Large intestine (tissue), 3 donors: Measurements from ENCODE around the gene NRG2. TPM values are rescaled to one million over a fixed set of nuclear protein-coding genes. Genes with fewer than 3 reads are reported as not detected.

ENCODE experiments used
- DNase-seq, 2 donors: peaks; one replicate each; pipeline versions ENCODE4 v3.0.0 to v3.0.0-alpha.2; 2013
- H3K27ac ChIP-seq: one replicate; pipeline ENCODE4 v1.5.1; 2013; ENCODE audit warnings: low read length
- H3K27me3 ChIP-seq: 2 replicates; pipeline ENCODE4 v1.6.1; 2013; ENCODE audit warnings: low read length; ENCODE audit not compliant: control insufficient read depth, insufficient read depth
- H3K36me3 ChIP-seq: 2 replicates; pipeline ENCODE4 v1.6.1; 2013; ENCODE audit warnings: low read length; ENCODE audit not compliant: control insufficient read depth, insufficient read depth
- H3K4me1 ChIP-seq: one replicate; pipeline ENCODE4 v1.6.1; 2013; ENCODE audit warnings: low read length; ENCODE audit not compliant: control insufficient read depth, insufficient read depth
- H3K4me3 ChIP-seq: one replicate; pipeline ENCODE4 v1.5.1; 2013; ENCODE audit warnings: low read length
- H3K9me3 ChIP-seq: one replicate; pipeline ENCODE4 v1.6.1; 2013; ENCODE audit warnings: mild to moderate bottlenecking, low read depth, low read length, moderate library complexity; ENCODE audit not compliant: control insufficient read depth
- WGBS: methylation state at CpG from one replicate; pipeline ENCODE4 v1.1.5; 2013; ENCODE audit warnings: low lambda C conversion rate; ENCODE audit not compliant: insufficient coverage; 5-methylcytosine and 5-hydroxymethylcytosine counted together
- polyA plus RNA-seq: library from polyadenylated mRNA; unstranded; fragments of 120-200 nt; gene quantifications from one replicate; pipeline ENCODE4 v1.2.1, GENCODE V29; 2013

Gene NRG2
- polyA plus RNA-seq, 1 donor, result 1.1 TPM

- H3K4me3 ChIP-seq, result no peak overlapping the region
- WGBS, result no CpG with 5 or more reads among the region's 9 CpGs
- H3K27me3 ChIP-seq, result peaks cover 13% of the 10 kb centered on the region
- H3K36me3 ChIP-seq, result no peaks in the 10 kb centered on the region
- no peaks in the 10 kb centered on the region for H3K4me1 ChIP-seq
- H3K9me3 ChIP-seq, result no peaks in the 10 kb centered on the region
- DNase-seq, result no peak
- H3K27ac ChIP-seq, result no peak overlapping the region
These were observed 117.2 kb downstream of the NRG2 start for GRCh38 chr5:139925650-139926640.

DNA sequence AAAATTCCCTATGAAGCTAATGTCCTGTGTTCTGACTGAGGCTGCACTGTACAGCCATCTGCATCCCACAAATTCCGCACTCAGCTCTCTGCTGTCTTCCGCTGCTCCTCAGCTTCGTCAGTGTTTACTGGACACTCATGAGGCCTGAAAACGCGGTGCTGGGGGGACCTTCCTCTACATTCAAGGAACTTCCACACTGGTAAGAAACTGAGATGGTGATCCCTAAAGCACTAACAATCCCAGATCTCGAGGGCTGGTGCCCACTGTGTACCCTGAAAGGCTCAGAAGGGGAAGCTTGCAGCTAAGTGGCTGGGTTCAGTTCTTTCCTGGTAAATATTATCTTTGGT, 117.9 kb downstream of the NRG2 start:
- no CpG with 5 or more reads among the region's 6 CpGs for WGBS
- Histone ChIP-seq H3K36me3 (no peaks in the 10 kb centered on the region), H3K27me3 (peaks cover 14% of the 10 kb centered on the region), H3K4me1 (no peaks in the 10 kb centered on the region), H3K27ac (no peak overlapping the region), H3K9me3 (no peaks in the 10 kb centered on the region), H3K4me3 (no peak overlapping the region)
- no peak for DNase-seq

DNA sequence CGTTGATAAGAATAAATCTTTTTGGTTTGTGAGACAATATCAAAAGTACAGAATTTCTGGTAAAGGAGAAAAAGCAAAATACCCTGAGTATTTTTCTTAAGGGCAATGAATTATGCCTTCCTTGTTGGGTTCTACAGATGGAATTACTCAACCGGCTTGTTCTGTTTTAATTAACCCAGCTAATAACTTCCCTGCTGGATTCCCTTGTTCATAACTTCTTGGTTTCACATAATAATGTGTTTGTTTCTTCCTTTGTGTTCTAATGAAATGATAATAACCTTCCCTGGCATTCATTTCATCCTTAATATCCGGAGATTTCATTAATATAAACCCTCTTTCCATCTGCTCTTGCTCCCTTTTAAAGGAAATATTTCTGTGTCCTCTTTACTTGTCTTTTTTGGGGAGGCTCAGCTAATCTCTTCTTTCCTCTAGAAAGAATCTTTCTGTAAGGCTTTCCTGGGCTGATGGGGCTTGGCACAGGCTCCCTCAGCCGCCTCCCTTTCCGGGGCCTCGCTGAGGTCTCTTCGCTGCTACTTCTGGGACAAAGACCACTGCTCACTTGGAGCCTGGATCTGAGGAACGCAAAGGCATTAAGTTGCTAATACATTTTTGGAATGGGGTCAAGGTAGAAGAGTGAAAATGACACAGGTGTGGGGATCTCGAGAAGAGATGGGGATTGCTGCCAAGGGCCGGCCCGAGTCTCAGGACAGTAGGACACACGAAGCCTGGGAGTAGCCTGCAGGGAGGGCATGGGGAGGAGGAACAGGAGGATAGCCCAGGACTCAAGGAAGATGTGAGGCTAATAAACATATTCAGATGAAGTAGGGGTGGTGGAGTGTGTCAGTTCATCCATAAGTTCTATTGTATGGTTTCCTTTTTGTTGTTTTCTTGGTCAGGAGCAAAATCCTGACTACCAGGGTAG, 118.5 kb downstream of the NRG2 start:
- peak in 1 of 2 donors; percentile 17 for DNase-seq
- Histone ChIP-seq H3K27me3 (peaks cover 8% of the 10 kb centered on the region), H3K36me3 (no peaks in the 10 kb centered on the region), H3K9me3 (no peaks in the 10 kb centered on the region), H3K27ac (no peak overlapping the region), H3K4me1 (no peaks in the 10 kb centered on the region), H3K4me3 (no peak overlapping the region)
- 72% methylated on average over 3 of the region's 12 CpGs for WGBS

DNA sequence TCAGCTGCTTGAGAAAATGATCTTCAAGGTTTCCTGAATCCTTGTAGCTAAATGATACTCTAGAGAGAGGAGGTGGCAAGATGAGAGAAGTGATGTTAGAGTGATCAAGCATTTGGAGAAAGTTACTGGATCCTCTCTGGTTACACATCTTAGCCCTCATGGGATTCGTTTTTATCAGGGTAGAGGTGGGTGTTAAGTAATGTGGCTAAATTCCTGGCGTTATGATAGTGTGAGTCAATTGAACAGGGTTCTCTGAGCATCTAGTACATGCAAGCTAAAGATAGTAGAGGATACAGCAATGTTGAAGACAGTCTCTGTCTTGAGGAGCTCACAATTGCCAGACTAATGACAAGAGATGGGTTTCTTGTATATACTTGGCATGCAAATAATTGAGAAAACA, 123.8 kb downstream of the NRG2 start:
- Histone ChIP-seq H3K27ac (no peak overlapping the region), H3K27me3 (peaks cover 7% of the 10 kb centered on the region), H3K4me3 (no peak overlapping the region), H3K9me3 (no peaks in the 10 kb centered on the region), H3K4me1 (no peaks in the 10 kb centered on the region), H3K36me3 (no peaks in the 10 kb centered on the region)
- no peak for DNase-seq
- WGBS, result no CpG with 5 or more reads among the region's 2 CpGs

GRCh38 chr5:139915834-139916233, 127.3 kb downstream of the NRG2 start:
- H3K27ac ChIP-seq, result no peak overlapping the region
- H3K27me3 ChIP-seq, result peaks cover 7% of the 10 kb centered on the region
- no CpG with 5 or more reads among the region's 3 CpGs for WGBS
- no peaks in the 10 kb centered on the region for H3K9me3 ChIP-seq
- no peak overlapping the region for H3K4me3 ChIP-seq
- no peaks in the 10 kb centered on the region for H3K4me1 ChIP-seq
- H3K36me3 ChIP-seq, result no peaks in the 10 kb centered on the region
- no peak for DNase-seq

GRCh38 chr5:139915266-139915665, 127.8 kb downstream of the NRG2 start:
- no peak for DNase-seq
- peaks cover 5% of the 10 kb centered on the region for H3K27me3 ChIP-seq
- H3K9me3 ChIP-seq, result no peaks in the 10 kb centered on the region
- H3K36me3 ChIP-seq, result no peaks in the 10 kb centered on the region
- H3K4me1 ChIP-seq, result no peaks in the 10 kb centered on the region
- no peak overlapping the region for H3K27ac ChIP-seq
- WGBS, result no CpG with 5 or more reads among the region's 3 CpGs
- no peak overlapping the region for H3K4me3 ChIP-seq

- Histone ChIP-seq H3K9me3 (no peaks in the 10 kb centered on the region), H3K4me3 (no peak overlapping the region), H3K27me3 (peaks cover 5% of the 10 kb centered on the region), H3K36me3 (no peaks in the 10 kb centered on the region), H3K4me1 (no peaks in the 10 kb centered on the region), H3K27ac (no peak overlapping the region)
- WGBS, result no CpG with 5 or more reads among the region's 7 CpGs
- no peak for DNase-seq
These were observed 128.8 kb downstream of the NRG2 start for GRCh38 chr5:139914218-139914807.

GRCh38 chr5:139912804-139913203, 130.3 kb downstream of the NRG2 start:
- Histone ChIP-seq H3K36me3 (no peaks in the 10 kb centered on the region), H3K9me3 (no peaks in the 10 kb centered on the region), H3K4me1 (no peaks in the 10 kb centered on the region), H3K4me3 (no peak overlapping the region), H3K27ac (no peak overlapping the region), H3K27me3 (peaks cover 3% of the 10 kb centered on the region)
- WGBS, result no CpG with 5 or more reads among the region's 4 CpGs
- peak in 1 of 2 donors; percentile 33 for DNase-seq

- no peak overlapping the region for H3K27ac ChIP-seq
- H3K9me3 ChIP-seq, result no peaks in the 10 kb centered on the region
- no peaks in the 10 kb centered on the region for H3K4me1 ChIP-seq
- H3K27me3 ChIP-seq, result peaks cover 9% of the 10 kb centered on the region
- H3K36me3 ChIP-seq, result no peaks in the 10 kb centered on the region
- H3K4me3 ChIP-seq, result no peak overlapping the region
- DNase-seq, result no peak
- no CpG with 5 or more reads among the region's 3 CpGs for WGBS
These were observed 130.9 kb downstream of the NRG2 start for GRCh38 chr5:139912158-139912557.
